ENCODE measurements around the gene GPX6.

GPX6 gene

GRCh38 chr6:28485482-28485881 is 30.1 kb downstream of the GPX6 start:
- TF ChIP-seq, protein P1, sequence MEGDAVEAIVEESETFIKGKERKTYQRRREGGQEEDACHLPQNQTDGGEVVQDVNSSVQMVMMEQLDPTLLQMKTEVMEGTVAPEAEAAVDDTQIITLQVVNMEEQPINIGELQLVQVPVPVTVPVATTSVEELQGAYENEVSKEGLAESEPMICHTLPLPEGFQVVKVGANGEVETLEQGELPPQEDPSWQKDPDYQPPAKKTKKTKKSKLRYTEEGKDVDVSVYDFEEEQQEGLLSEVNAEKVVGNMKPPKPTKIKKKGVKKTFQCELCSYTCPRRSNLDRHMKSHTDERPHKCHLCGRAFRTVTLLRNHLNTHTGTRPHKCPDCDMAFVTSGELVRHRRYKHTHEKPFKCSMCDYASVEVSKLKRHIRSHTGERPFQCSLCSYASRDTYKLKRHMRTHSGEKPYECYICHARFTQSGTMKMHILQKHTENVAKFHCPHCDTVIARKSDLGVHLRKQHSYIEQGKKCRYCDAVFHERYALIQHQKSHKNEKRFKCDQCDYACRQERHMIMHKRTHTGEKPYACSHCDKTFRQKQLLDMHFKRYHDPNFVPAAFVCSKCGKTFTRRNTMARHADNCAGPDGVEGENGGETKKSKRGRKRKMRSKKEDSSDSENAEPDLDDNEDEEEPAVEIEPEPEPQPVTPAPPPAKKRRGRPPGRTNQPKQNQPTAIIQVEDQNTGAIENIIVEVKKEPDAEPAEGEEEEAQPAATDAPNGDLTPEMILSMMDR (IDR thresholded peaks at IDR 0.05; ENCODE audit: insufficient read depth, low read length, poor library complexity, severe bottlenecking): no peak
- no peak for TF ChIP-seq EZH2phosphoT487 (conservative IDR thresholded peaks at IDR 0.05; ENCODE audit: low read length)
- Histone ChIP-seq H3K9me3 (ENCODE audit: insufficient read depth, low read length) (no peaks in the 10 kb centered on the region), H3K9me2 (replicated peaks; ENCODE audit: insufficient read depth, low read length) (no peaks in the 10 kb centered on the region), H4K20me1 (ENCODE audit: low read depth, low read length) (no peaks in the 10 kb centered on the region), H3K4me2 (ENCODE audit: low read depth, low read length, poor library complexity, severe bottlenecking) (no peak overlapping the region), H3K27ac (ENCODE audit: low read depth, low read length) (no peak overlapping the region), H3K4me3 (ENCODE audit: insufficient read depth, low read length, poor library complexity, severe bottlenecking) (no peak overlapping the region), H3K79me2 (ENCODE audit: insufficient read depth, low read length) (no peaks in the 10 kb centered on the region), H3F3A (ENCODE audit: insufficient read depth) (no peaks in the 10 kb centered on the region), H3K36me3 (ENCODE audit: low read length) (no peaks in the 10 kb centered on the region), H3K27me3 (ENCODE audit: low read length) (0 out of 2 replicates have a peak, but pooled peaks cover 4% of the 10 kb centered on the region), H2AFZ (ENCODE audit: low read depth, low read length, severe bottlenecking) (no peak overlapping the region), H3K9ac (ENCODE audit: low read length) (no peak overlapping the region)

DNA sequence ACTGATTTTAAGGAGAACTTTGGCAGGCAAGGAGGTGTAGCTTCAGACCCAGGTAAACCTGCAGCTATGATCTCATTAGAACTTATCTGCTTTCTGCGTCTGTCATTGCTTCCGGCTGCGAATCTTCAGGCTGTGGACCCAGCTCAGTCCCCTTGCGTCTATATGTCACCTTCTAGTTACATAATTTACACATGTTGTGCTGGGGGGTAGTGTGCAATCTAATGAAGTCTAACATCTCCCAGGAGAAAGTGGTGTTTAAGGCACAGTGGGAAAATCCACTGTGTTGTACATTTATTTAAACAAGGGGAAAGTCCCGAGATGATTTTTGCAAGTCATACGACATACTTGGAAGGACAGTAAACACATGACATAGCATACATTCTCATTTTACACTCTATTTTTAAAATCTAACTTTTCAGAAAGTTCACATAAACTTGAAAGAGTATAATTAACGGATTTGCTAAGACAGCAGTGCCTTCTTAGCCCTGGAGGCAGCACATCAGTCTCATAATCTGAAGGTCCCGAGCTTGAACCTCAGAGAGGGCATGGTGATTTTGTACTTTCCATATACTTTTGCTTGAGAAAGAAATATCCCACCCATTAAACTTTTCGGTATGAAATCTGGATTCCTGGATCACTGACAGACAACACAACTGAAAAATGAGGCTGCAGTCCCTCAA is 35.2 kb downstream of the GPX6 start:
- Histone ChIP-seq H3K4me2 (ENCODE audit: low read depth, low read length, poor library complexity, severe bottlenecking) (no peak overlapping the region), H3K9ac (ENCODE audit: low read length) (no peak overlapping the region), H3K27me3 (ENCODE audit: low read length) (0 out of 2 replicates have a peak, but pooled peaks cover 4% of the 10 kb centered on the region), H3K9me3 (ENCODE audit: insufficient read depth, low read length) (no peaks in the 10 kb centered on the region), H4K20me1 (ENCODE audit: low read depth, low read length) (no peaks in the 10 kb centered on the region), H3K9me2 (replicated peaks; ENCODE audit: insufficient read depth, low read length) (no peaks in the 10 kb centered on the region), H3K36me3 (ENCODE audit: low read length) (no peaks in the 10 kb centered on the region), H3K27ac (ENCODE audit: low read depth, low read length) (no peak overlapping the region), H3K4me3 (ENCODE audit: insufficient read depth, low read length, poor library complexity, severe bottlenecking) (no peak overlapping the region), H3K79me2 (ENCODE audit: insufficient read depth, low read length) (no peaks in the 10 kb centered on the region), H2AFZ (ENCODE audit: low read depth, low read length, severe bottlenecking) (no peak overlapping the region), H3F3A (ENCODE audit: insufficient read depth) (no peaks in the 10 kb centered on the region)
- TF ChIP-seq, protein P1 (IDR thresholded peaks at IDR 0.05; ENCODE audit: insufficient read depth, low read length, poor library complexity, severe bottlenecking): no peak
- TF ChIP-seq EZH2phosphoT487 (conservative IDR thresholded peaks at IDR 0.05; ENCODE audit: low read length): no peak

GRCh38 chr6:28478518-28478917 is 37.1 kb downstream of the GPX6 start:
- H3K4me2 ChIP-seq (ENCODE audit: low read depth, low read length, poor library complexity, severe bottlenecking): no peak overlapping the region
- 0 out of 2 replicates have a peak, but pooled peaks cover 4% of the 10 kb centered on the region for H3K27me3 ChIP-seq (ENCODE audit: low read length)
- no peaks in the 10 kb centered on the region for H3F3A ChIP-seq (ENCODE audit: insufficient read depth)
- no peak overlapping the region for H3K9ac ChIP-seq (ENCODE audit: low read length)
- no peaks in the 10 kb centered on the region for H3K36me3 ChIP-seq (ENCODE audit: low read length)
- TF ChIP-seq EZH2phosphoT487 (conservative IDR thresholded peaks at IDR 0.05; ENCODE audit: low read length): no peak
- TF ChIP-seq, protein P1 (IDR thresholded peaks at IDR 0.05; ENCODE audit: insufficient read depth, low read length, poor library complexity, severe bottlenecking): no peak
- no peaks in the 10 kb centered on the region for H3K9me3 ChIP-seq (ENCODE audit: insufficient read depth, low read length)
- H3K79me2 ChIP-seq (ENCODE audit: insufficient read depth, low read length): no peaks in the 10 kb centered on the region
- no peaks in the 10 kb centered on the region for H3K9me2 ChIP-seq (replicated peaks; ENCODE audit: insufficient read depth, low read length)
- no peak overlapping the region for H3K27ac ChIP-seq (ENCODE audit: low read depth, low read length)
- no peak overlapping the region for H3K4me3 ChIP-seq (ENCODE audit: insufficient read depth, low read length, poor library complexity, severe bottlenecking)
- H2AFZ ChIP-seq (ENCODE audit: low read depth, low read length, severe bottlenecking): no peak overlapping the region
- no peaks in the 10 kb centered on the region for H4K20me1 ChIP-seq (ENCODE audit: low read depth, low read length)
